Neural progenitor cell (in vitro differentiated cells): Measurements from ENCODE around the gene YPEL2. TPM values are rescaled to one million over a fixed set of nuclear protein-coding genes. Genes with fewer than 3 reads are reported as not detected.
A peak's percentile ranks its signal among the peaks of the same experiment; 100 is the strongest.

Experiments
- DNase-seq: peaks from one replicate; pipeline ENCODE4 v3.0.0-alpha.2; 2016; ENCODE audit warnings: low spot score
- H2AFZ ChIP-seq: fragments of 200-600 bp; sonication (generic); replicated peaks from 2 replicates; pipeline ENCODE4 v1.6.1; 2016; ENCODE audit warnings: antibody characterized with exemption
- H3F3A ChIP-seq: fragments of 200-600 bp; sonication (generic); 2 replicates; pipeline ENCODE4 v1.6.1; 2016; ENCODE audit warnings: antibody characterized with exemption, low read depth
- H3K27ac ChIP-seq: fragments of 200-600 bp; sonication (generic); 2 replicates; pipeline ENCODE4 v1.5.1; 2016; ENCODE audit warnings: mild to moderate bottlenecking
- H3K27me3 ChIP-seq: fragments of 200-600 bp; sonication (generic); 2 replicates; pipeline ENCODE4 v1.6.1; 2016; ENCODE audit warnings: mild to moderate bottlenecking, moderate library complexity
- H3K36me3 ChIP-seq: fragments of 200-600 bp; sonication (generic); 2 replicates; pipeline ENCODE4 v1.5.1; 2016
- H3K4me1 ChIP-seq: fragments of 200-600 bp; sonication (generic); 2 replicates; pipeline ENCODE4 v1.6.1; 2016; ENCODE audit warnings: mixed run types
- H3K4me2 ChIP-seq: fragments of 200-600 bp; sonication (generic); 2 replicates; pipeline ENCODE4 v1.6.1; 2016
- H3K4me3 ChIP-seq: fragments of 200-600 bp; sonication (generic); 2 replicates; pipeline ENCODE4 v1.5.1; 2016
- H3K79me2 ChIP-seq: fragments of 200-600 bp; sonication (generic); 2 replicates; pipeline ENCODE4 v1.6.1; 2016; ENCODE audit warnings: low read depth
- H3K9ac ChIP-seq: fragments of 200-600 bp; sonication (generic); 2 replicates; pipeline ENCODE4 v1.6.1; 2016
- H3K9me3 ChIP-seq: fragments of 200-600 bp; sonication (generic); 2 replicates; pipeline ENCODE4 v1.5.1; 2016; ENCODE audit warnings: low read depth
- H4K20me1 ChIP-seq: fragments of 200-600 bp; sonication (generic); 2 replicates; pipeline ENCODE4 v1.6.1; 2016; ENCODE audit warnings: low read depth
- H3K27ac Mint-ChIP-seq: 3 replicates; pipeline ENCODE4 v1.8.0; 2021; ENCODE audit warnings: mixed read lengths
- H3K27me3 Mint-ChIP-seq: 2 replicates; pipeline ENCODE4 v1.8.0; 2022; ENCODE audit warnings: low read depth, mild to moderate bottlenecking, inconsistent platforms, moderate library complexity, mixed read lengths; ENCODE audit not compliant: insufficient read depth
- H3K36me3 Mint-ChIP-seq: 3 replicates; pipeline ENCODE4 v1.8.0; 2021; ENCODE audit warnings: mixed read lengths
- H3K4me1 Mint-ChIP-seq: 3 replicates; pipeline ENCODE4 v1.8.0; 2021; ENCODE audit warnings: mixed read lengths
- H3K4me3 Mint-ChIP-seq: 3 replicates; pipeline ENCODE4 v1.8.0; 2021; ENCODE audit warnings: mild to moderate bottlenecking, moderate library complexity, mixed read lengths
- H3K9me3 Mint-ChIP-seq: 3 replicates; pipeline ENCODE4 v1.8.0; 2020; ENCODE audit warnings: mixed read lengths
- CTCF ChIP-seq: fragments of 200-600 bp; sonication (generic); IDR thresholded peaks from 2 replicates; pipeline ENCODE4 v1.5.1; 2017; ENCODE audit warnings: antibody characterized with exemption, mild to moderate bottlenecking
- EZH2 ChIP-seq: fragments of 200-600 bp; sonication (generic); IDR thresholded peaks from 2 replicates; pipeline ENCODE4 v1.6.1; 2017; ENCODE audit warnings: antibody characterized with exemption, mild to moderate bottlenecking, moderate library complexity
- EZH2phosphoT487 ChIP-seq: fragments of 200-600 bp; sonication (generic); IDR thresholded peaks from 2 replicates; pipeline ENCODE4 v1.6.1; 2017; ENCODE audit warnings: antibody characterized with exemption
- total RNA-seq: library from RNA; depleted of rRNA; stranded (reverse); fragments of >200 nt; gene quantifications from 2 replicates; pipeline ENCODE4 v1.2.3, GENCODE V29; 2015; ENCODE audit warnings: low replicate concordance

YPEL2 gene
- total RNA-seq, 1 donor from 2014 or later, result 38.0 TPM

- Histone ChIP-seq H3K9ac (no peak overlapping the region), H3K9me3 (no peaks in the 10 kb centered on the region), H3K36me3 (no peaks in the 10 kb centered on the region), H3K4me3 (no peak overlapping the region), H3K79me2 (no peaks in the 10 kb centered on the region), H3K27me3 (no peaks in the 10 kb centered on the region), H3K4me1 (peaks cover 20% of the 10 kb centered on the region), H4K20me1 (no peaks in the 10 kb centered on the region), H3K27ac (no peak overlapping the region), H3K4me2 (no peak overlapping the region), H3F3A (no peaks in the 10 kb centered on the region), H2AFZ (peak overlapping the region; percentile 48)
- Mint-ChIP-seq H3K4me3 (no peak overlapping the region), H3K36me3 (no peaks in the 10 kb centered on the region), H3K27me3 (no peaks in the 10 kb centered on the region), H3K27ac (no peak overlapping the region), H3K9me3 (peaks cover 4% of the 10 kb centered on the region), H3K4me1 (peaks cover 18% of the 10 kb centered on the region)
- no peak for DNase-seq
- TF ChIP-seq EZH2phosphoT487, result no peak
- TF ChIP-seq EZH2, result no peak
- no peak for TF ChIP-seq CTCF
Measured at GRCh38 chr17:59435238-59435637, 103.8 kb downstream of the YPEL2 start.

- no peak for DNase-seq
- H3K4me1 Mint-ChIP-seq, result peaks cover 24% of the 10 kb centered on the region
- peak overlapping the region; percentile 26 for H3K4me2 ChIP-seq
- H3K4me3 ChIP-seq, result no peak overlapping the region
- no peaks in the 10 kb centered on the region for H3K36me3 Mint-ChIP-seq
- H2AFZ ChIP-seq, result peak overlapping the region; percentile 32
- H3F3A ChIP-seq, result no peaks in the 10 kb centered on the region
- no peaks in the 10 kb centered on the region for H3K36me3 ChIP-seq
- TF ChIP-seq EZH2phosphoT487 (no peak), CTCF (no peak), EZH2 (no peak)
- no peak overlapping the region for H3K4me3 Mint-ChIP-seq
- H3K9ac ChIP-seq, result no peak overlapping the region
- H3K27me3 ChIP-seq, result no peaks in the 10 kb centered on the region
- no peak overlapping the region for H3K27ac ChIP-seq
- peaks cover 20% of the 10 kb centered on the region for H3K4me1 ChIP-seq
- no peaks in the 10 kb centered on the region for H3K79me2 ChIP-seq
- H3K27ac Mint-ChIP-seq, result no peak overlapping the region
- H3K27me3 Mint-ChIP-seq, result no peaks in the 10 kb centered on the region
- peaks cover under 1% of the 10 kb centered on the region for H3K9me3 Mint-ChIP-seq
- no peaks in the 10 kb centered on the region for H4K20me1 ChIP-seq
- H3K9me3 ChIP-seq, result no peaks in the 10 kb centered on the region
Measured at GRCh38 chr17:59436900-59437299, 105.4 kb downstream of the YPEL2 start.

- no peaks in the 10 kb centered on the region for H3K79me2 ChIP-seq
- DNase-seq, result no peak
- TF ChIP-seq CTCF (no peak), EZH2 (no peak), EZH2phosphoT487 (no peak)
- no peak overlapping the region for H3K4me3 ChIP-seq
- peak overlapping the region; percentile 26 for H3K4me2 ChIP-seq
- H3K27me3 ChIP-seq, result no peaks in the 10 kb centered on the region
- H3K36me3 ChIP-seq, result no peaks in the 10 kb centered on the region
- H3F3A ChIP-seq, result no peaks in the 10 kb centered on the region
- H3K27me3 Mint-ChIP-seq, result no peaks in the 10 kb centered on the region
- no peaks in the 10 kb centered on the region for H3K9me3 ChIP-seq
- no peak overlapping the region for H3K4me3 Mint-ChIP-seq
- peaks cover 24% of the 10 kb centered on the region for H3K4me1 Mint-ChIP-seq
- H3K9ac ChIP-seq, result no peak overlapping the region
- H4K20me1 ChIP-seq, result no peaks in the 10 kb centered on the region
- H3K9me3 Mint-ChIP-seq, result no peaks in the 10 kb centered on the region
- peak overlapping the region; percentile 32 for H2AFZ ChIP-seq
- no peak overlapping the region for H3K27ac ChIP-seq
- no peak overlapping the region for H3K27ac Mint-ChIP-seq
- H3K4me1 ChIP-seq, result peaks cover 20% of the 10 kb centered on the region
- H3K36me3 Mint-ChIP-seq, result no peaks in the 10 kb centered on the region
Measured at GRCh38 chr17:59437791-59438281, 106.4 kb downstream of the YPEL2 start.
